Measurements from ENCODE around the gene PEAK3.

The PEAK3 gene, protein sequence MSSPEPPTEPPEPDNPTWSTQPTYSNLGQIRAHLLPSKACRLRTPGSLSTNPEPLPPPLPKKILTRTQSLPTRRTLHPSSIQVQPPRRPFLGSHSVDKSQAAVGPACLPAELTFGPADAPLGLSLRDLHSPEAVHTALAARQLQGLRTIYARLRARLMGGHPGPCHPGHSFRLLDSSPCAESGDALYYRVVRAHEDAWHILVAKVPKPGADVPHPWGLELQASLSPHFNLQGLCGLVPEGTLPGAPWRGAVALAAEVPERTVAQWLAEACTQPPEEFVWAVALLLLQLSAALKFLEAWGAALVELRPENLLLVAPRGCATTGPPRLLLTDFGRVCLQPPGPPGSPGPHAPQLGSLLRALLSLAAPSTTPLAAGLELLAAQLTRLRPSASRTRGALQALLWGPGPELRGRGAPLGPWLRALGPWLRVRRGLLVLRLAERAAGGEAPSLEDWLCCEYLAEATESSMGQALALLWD

DNA sequence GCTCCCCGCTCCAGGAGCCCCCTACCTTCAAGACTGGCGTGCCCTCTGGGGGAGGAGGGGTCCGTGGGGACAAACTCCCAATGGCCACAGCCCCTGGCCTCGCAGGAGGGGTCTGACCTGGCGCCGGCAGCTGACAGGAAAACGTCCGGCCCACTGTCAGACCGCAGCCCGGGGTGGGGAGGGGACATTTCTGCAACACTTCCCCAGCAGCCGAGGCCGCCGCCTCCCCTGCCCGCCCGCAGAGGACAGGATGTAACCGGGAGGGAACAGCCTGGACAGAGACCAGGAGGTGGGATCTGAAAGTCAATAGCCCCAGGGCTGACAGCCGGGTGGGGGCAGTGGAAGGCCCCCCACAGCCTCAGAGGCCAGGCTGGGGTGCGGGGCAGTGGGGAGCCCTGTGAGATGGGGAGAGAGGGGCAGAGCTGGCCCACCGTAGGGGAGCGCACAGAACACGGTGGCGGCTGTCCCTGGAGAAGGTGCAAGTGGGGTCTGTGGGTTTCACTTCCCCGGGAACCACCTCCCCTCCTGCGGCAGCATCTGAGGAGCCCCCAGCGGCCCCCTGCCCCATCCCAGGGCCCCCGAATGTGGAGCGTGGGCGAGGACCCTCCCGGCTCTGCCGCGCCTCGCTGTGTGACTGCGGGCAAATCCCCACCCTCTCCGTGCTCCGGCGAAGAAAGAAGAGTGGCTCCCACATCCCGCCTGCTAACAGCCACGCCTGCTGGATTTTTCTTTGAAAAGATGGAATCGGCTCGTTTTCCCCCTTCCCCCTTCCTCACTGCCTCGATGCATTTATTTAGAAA lies at the start of gene PEAK3:
PEAK3 (minus strand) TSS at position 114 of the 800 bp plus-strand sequence. CDS start 1,244 bp downstream, outside the sequence.
- TF ChIP-seq, protein P1, sequence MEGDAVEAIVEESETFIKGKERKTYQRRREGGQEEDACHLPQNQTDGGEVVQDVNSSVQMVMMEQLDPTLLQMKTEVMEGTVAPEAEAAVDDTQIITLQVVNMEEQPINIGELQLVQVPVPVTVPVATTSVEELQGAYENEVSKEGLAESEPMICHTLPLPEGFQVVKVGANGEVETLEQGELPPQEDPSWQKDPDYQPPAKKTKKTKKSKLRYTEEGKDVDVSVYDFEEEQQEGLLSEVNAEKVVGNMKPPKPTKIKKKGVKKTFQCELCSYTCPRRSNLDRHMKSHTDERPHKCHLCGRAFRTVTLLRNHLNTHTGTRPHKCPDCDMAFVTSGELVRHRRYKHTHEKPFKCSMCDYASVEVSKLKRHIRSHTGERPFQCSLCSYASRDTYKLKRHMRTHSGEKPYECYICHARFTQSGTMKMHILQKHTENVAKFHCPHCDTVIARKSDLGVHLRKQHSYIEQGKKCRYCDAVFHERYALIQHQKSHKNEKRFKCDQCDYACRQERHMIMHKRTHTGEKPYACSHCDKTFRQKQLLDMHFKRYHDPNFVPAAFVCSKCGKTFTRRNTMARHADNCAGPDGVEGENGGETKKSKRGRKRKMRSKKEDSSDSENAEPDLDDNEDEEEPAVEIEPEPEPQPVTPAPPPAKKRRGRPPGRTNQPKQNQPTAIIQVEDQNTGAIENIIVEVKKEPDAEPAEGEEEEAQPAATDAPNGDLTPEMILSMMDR (conservative IDR thresholded peaks at IDR 0.05) = no peak
- H3K27ac ChIP-seq = no peak within 1 kb of the TSS

DNA sequence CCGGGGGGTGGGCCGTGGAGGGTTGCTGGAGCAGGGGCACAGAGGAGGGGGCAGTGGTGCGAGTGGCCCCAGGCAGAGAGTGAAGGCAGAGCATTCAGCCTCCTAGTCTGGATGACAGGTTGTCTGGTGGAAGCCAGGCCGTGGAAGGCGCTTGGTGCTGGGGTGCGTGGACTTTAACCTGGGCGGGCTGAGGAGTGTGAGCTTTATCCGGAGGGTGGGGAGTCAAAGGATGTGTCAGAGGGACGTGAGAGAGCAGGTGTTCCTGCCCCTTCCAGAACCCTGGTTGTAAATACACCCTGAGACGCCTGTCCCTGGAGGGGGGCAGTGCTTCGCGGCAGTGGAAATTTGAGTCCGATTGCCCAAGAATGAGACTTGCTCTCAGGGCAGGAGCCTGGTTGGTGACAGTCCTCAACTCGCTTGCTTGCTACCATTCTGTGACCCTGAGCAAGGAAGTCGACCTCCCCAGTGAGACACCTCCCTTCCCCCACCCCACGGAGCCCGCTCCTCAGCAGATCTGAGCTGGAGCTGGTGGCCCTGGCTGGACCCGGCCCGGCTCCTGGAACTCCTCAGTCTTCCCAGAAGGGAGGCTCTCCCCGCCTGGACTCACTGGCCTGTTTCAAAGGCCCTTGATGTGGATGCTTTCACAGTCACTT lies 48.8 kb upstream of the PEAK3 start:
- TF ChIP-seq, protein P1 (conservative IDR thresholded peaks at IDR 0.05) = no peak
- H3K27ac ChIP-seq = 0 out of 2 replicates have a peak overlapping the region, but pooled peaks have one; percentile 9

DNA sequence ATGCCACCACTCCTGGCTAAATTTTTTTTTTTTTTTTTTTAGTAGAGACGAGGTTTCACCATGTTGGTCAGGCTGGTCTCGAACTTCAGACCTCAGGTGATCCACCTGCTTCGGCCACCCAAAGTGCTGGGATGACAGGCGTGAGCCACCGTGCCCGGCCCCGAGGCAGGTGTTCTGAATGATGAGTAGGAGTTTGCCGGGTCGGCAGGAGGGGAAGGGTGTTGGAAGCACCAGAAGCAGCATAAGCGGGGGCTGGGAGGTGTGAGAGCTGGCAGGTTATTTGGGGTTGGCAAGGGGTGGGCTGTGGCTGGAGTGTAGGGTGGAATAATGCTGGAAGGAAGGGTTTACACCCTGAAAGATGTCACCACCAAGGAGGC lies 48.3 kb upstream of the PEAK3 start:
- TF ChIP-seq, protein P1 (conservative IDR thresholded peaks at IDR 0.05) = no peak
- H3K27ac ChIP-seq = no peak overlapping the region

DNA sequence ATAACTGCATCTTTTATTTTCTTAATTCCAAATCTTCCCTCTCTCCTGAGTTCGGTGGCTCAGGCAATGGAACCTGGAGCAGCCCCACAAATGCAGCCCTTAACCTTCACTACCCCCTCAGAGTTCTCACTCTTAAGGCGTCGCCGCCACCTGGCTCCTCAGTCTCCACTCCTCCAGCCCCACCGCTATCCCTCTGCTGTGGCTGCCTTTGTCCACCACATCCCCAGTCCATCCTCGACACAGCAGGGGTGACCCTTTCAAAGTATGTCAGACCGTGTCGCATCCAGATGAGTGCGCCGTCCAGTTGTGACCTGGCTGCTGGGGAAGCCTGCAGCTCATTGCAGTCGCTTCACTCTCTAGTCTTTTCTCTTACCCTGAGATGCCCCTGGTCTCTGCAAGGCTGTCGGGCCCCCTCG lies 47.5 kb upstream of the PEAK3 start:
- TF ChIP-seq, protein P1 (conservative IDR thresholded peaks at IDR 0.05) = no peak
- peak overlapping the region; percentile 84; the same call in 1 of the 2 replicates for H3K27ac ChIP-seq

DNA sequence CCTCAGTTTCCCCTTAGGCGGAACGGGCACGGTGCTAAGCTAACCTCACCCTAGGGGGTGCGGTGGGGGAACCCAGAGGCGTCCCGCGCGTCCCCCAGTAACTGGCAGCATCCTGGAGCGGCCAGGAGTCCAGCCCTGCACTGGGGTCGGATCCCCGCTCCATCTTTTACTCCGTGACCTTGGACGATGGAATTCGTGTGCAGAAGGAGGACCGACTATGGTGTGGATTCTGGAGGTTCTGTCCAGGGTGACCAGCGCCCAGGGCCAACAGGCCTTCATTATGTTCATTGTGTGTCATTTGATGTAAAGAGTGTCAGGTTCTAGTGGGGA lies 47.1 kb upstream of the PEAK3 start:
- TF ChIP-seq, protein P1 (conservative IDR thresholded peaks at IDR 0.05) = no peak
- H3K27ac ChIP-seq = peak overlapping the region; percentile 84

DNA sequence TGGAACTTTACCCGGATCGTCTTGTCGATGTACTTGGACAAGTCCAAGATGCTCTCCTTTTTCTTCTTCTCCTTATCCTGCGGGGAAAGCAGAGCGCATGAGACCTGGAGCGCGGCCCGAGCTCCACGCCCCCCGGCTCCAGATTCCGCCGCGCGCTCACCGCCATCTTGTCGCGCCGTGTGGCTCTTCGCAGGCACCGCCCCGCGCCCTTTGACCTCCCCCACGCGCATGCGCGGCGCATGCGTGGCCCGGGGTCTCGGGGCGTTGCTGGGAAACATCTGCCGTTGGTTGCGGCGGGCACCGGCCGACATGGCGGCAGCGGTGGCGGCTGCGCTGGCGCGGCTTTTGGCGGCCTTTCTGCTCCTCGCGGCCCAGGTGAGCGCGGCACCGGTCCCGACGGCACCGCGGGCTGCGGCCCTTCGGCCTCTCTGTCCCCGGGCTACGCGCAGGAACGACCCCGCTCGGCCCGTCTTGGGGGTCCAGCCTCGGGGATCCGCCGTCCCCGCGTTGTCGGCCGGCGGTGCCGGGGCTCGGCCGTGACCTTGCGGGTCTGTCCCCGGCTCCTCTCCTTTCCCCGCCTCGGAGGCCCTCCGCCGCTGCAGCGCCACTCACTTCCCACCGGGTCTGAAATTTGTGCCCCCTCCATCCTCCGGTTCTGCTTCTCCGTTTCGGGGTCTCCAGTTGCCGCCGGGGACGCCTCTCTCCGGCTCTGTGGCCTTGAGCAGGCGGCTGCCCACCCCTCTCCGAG lies 46.6 kb upstream of the PEAK3 start, which contains the start of the genes LSM7 and SPPL2B:
LSM7 (minus strand) TSS at position 186 of the 748 bp plus-strand sequence; CDS start at position 166, 20 bp downstream.
SPPL2B (plus strand) TSS at position 284 of the 748 bp plus-strand sequence; CDS start at position 310, 26 bp downstream.
- peak within 1 kb of the TSS; percentile 84 for H3K27ac ChIP-seq
- TF ChIP-seq, protein P1 (conservative IDR thresholded peaks at IDR 0.05) = no peak

All from VCaP (cell line).